DOHH2 (cell line): ENCODE data around the gene CCDC152.

Experiments used
- H3F3A ChIP-seq: fragments of 200-600 bp; sonication (generic), shearing (Covaris generic); 2 replicates; pipeline ENCODE4 v1.6.0; 2016; ENCODE audit warnings: antibody characterized with exemption, mild to moderate bottlenecking; ENCODE audit not compliant: control insufficient read depth, insufficient read depth
- H3K27ac ChIP-seq: fragments of 200-600 bp; sonication (generic); 2 replicates; pipeline ENCODE4 v1.5.1; 2014; ENCODE audit warnings: low read depth, mild to moderate bottlenecking, low read length, moderate library complexity
- H3K27me3 ChIP-seq: fragments of 200-600 bp; sonication (generic); 2 replicates; pipeline ENCODE4 v1.6.1; 2014; ENCODE audit warnings: mild to moderate bottlenecking, low read length, mixed read lengths; ENCODE audit not compliant: control insufficient read depth
- H3K36me3 ChIP-seq: fragments of 200-600 bp; sonication (generic); 2 replicates; pipeline ENCODE4 v1.6.1; 2014; ENCODE audit warnings: mild to moderate bottlenecking, low read length, moderate library complexity, mixed read lengths; ENCODE audit not compliant: control insufficient read depth
- H3K4me1 ChIP-seq: fragments of 200-600 bp; sonication (generic); 2 replicates; pipeline ENCODE4 v1.6.1; 2014; ENCODE audit warnings: mild to moderate bottlenecking, low read length, mixed read lengths; ENCODE audit not compliant: control insufficient read depth
- H3K4me2 ChIP-seq: fragments of 200-600 bp; sonication (generic); 2 replicates; pipeline ENCODE4 v1.6.0; 2014; ENCODE audit warnings: mild to moderate bottlenecking, low read length, moderate library complexity
- H3K4me3 ChIP-seq: fragments of 200-600 bp; sonication (generic); 2 replicates; pipeline ENCODE4 v1.5.1; 2014; ENCODE audit warnings: mild to moderate bottlenecking, low read length, mixed read lengths
- H3K79me2 ChIP-seq: fragments of 200-600 bp; sonication (generic); 2 replicates; pipeline ENCODE4 v1.6.1; 2014; ENCODE audit warnings: mild to moderate bottlenecking, low read length, mixed read lengths; ENCODE audit not compliant: control insufficient read depth
- H3K9me2 ChIP-seq: fragments of 200-600 bp; sonication (generic); replicated peaks from 2 replicates; pipeline ENCODE4 v1.6.1; 2014; ENCODE audit warnings: mild to moderate bottlenecking, low read length, mixed read lengths; ENCODE audit not compliant: control insufficient read depth
- H3K9me3 ChIP-seq: fragments of 200-600 bp; sonication (generic); 2 replicates; pipeline ENCODE4 v1.6.1; 2014; ENCODE audit warnings: antibody characterized with exemption, low read length, mixed read lengths; ENCODE audit not compliant: control insufficient read depth, insufficient read depth
- H4K20me1 ChIP-seq: fragments of 200-600 bp; sonication (generic); 2 replicates; pipeline ENCODE4 v1.6.0; 2014; ENCODE audit warnings: low read depth, mild to moderate bottlenecking, antibody characterized with exemption, low read length, moderate library complexity; ENCODE audit not compliant: control insufficient read depth, insufficient read depth
- EZH2phosphoT487 ChIP-seq: fragments of 200-600 bp; sonication (generic); IDR thresholded peaks from 2 replicates; pipeline ENCODE4 v1.6.1; 2017; ENCODE audit warnings: borderline replicate concordance, mild to moderate bottlenecking, antibody characterized with exemption, low read length, moderate library complexity, mixed read lengths
- TF ChIP-seq, protein P1 (sequence below): fragments of 200-600 bp; sonication (generic); IDR thresholded peaks from one replicate; pipeline ENCODE4 v1.5.1; 2014; ENCODE audit warnings: antibody characterized with exemption, mild to moderate bottlenecking, low read depth, low read length; ENCODE audit not compliant: poor library complexity, severe bottlenecking

The CCDC152 gene

DNA sequence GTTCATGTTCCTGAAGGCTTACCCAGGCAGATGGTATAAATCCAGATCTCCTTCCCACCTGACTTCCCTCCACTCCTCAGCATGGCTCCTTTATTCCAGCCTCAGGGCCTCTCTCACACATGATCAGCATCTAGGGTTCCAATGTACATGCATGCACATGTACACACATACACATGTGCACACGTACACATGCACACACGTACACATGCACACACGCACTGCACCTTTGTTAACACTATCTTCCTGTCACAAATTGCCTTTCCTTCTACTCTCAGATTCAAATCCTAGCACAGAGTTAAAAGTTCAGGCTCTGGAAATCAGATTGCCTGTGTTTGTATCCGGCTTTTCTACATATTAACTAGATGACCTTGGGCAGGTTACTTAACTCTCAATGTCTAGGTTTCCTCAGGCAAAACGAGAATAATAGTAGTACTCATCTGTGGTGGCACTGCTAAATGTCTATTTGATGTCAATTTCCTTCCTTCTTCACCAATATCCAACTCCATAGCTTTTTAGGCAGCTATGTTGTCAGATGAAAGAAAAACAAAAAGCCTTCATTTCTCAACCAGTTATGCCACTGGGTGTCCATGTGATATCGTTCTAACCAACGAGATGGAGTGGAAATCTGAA lies 67.8 kb downstream of the CCDC152 start:
- H3K36me3 ChIP-seq: no peaks in the 10 kb centered on the region
- H4K20me1 ChIP-seq: no peaks in the 10 kb centered on the region
- H3K4me1 ChIP-seq: no peaks in the 10 kb centered on the region
- H3F3A ChIP-seq: no peaks in the 10 kb centered on the region
- no peak overlapping the region for H3K4me3 ChIP-seq
- no peaks in the 10 kb centered on the region for H3K27me3 ChIP-seq
- no peaks in the 10 kb centered on the region for H3K9me3 ChIP-seq
- H3K9me2 ChIP-seq: no peaks in the 10 kb centered on the region
- no peak overlapping the region for H3K4me2 ChIP-seq
- no peaks in the 10 kb centered on the region for H3K79me2 ChIP-seq
- no peak for TF ChIP-seq EZH2phosphoT487
- TF ChIP-seq, protein P1, sequence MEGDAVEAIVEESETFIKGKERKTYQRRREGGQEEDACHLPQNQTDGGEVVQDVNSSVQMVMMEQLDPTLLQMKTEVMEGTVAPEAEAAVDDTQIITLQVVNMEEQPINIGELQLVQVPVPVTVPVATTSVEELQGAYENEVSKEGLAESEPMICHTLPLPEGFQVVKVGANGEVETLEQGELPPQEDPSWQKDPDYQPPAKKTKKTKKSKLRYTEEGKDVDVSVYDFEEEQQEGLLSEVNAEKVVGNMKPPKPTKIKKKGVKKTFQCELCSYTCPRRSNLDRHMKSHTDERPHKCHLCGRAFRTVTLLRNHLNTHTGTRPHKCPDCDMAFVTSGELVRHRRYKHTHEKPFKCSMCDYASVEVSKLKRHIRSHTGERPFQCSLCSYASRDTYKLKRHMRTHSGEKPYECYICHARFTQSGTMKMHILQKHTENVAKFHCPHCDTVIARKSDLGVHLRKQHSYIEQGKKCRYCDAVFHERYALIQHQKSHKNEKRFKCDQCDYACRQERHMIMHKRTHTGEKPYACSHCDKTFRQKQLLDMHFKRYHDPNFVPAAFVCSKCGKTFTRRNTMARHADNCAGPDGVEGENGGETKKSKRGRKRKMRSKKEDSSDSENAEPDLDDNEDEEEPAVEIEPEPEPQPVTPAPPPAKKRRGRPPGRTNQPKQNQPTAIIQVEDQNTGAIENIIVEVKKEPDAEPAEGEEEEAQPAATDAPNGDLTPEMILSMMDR: no peak
- no peak overlapping the region for H3K27ac ChIP-seq

DNA sequence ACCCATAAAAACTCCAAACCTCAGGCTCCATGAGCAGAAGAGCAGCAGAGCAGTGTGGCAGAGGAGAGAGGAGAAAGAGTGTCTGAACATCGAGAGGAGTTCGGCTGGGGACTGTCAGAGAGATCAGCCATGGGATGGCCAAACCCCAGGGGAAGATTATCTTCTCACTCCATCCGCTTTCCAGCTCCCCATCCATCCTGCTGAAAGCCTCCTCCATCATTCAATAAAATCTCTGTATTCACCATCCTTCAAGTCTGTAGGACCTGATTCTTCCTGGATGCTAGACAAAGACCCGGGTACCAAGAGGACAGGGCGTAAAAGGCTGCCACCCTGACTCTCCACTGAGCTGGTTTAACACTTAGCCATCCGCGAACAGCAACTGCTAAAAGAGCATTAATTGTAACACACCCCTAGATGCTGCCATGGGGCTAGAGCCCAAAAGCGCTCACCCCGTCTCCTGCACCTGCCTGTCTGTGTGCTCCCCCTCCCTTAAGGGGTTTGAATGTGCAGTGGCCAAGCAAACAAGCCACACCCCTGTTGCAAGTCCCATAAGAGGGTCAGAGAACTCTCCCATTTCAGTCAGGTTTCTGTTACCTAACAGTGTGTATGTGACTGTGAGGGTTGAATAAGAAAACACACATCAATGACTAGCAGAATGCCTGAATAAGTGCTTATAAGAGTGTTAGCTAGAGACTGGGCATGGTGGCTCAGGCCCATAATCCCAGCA lies 69.0 kb downstream of the CCDC152 start:
- Histone ChIP-seq H3F3A (no peaks in the 10 kb centered on the region), H3K36me3 (no peaks in the 10 kb centered on the region), H3K27me3 (no peaks in the 10 kb centered on the region), H3K4me3 (no peak overlapping the region), H3K9me3 (no peaks in the 10 kb centered on the region), H3K4me2 (no peak overlapping the region), H4K20me1 (no peaks in the 10 kb centered on the region), H3K4me1 (no peaks in the 10 kb centered on the region), H3K9me2 (no peaks in the 10 kb centered on the region), H3K27ac (no peak overlapping the region), H3K79me2 (no peaks in the 10 kb centered on the region)
- TF ChIP-seq EZH2phosphoT487: no peak
- TF ChIP-seq, protein P1: no peak

DNA sequence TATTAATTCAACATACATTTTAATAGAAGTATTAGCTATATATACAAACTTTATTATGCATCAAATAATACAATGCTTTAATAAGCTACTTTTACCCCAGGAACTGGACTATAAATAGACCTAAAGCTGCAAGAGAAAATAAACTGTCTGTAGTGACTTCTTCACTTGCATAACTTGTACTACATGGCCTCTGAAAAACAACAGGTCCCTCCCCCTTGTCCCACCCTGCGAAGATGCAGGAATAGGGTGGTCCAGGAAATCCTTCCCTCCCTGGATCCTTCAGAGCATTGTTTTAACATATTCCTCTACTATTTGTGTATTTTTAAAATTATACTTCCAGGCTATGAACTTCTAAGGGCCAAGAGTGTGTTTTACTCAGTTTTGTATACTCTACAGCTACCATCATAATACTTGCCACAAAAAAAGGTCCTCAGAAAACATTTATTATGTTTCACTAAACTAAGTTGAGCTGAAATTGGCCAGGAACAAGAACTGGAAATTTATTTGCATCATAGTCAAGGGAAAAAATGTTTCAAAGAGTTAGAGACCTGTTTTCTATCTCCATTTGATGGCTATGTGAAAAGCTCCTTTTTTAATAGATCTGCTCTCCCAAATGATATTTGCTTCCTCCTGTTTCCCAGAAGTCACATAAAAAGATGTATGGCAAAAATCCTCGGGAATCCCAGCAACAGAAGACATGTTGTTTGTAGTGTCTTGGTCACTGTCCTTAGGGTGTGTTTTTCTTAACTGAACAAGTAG lies 70.3 kb downstream of the CCDC152 start:
- no peaks in the 10 kb centered on the region for H3K27me3 ChIP-seq
- no peaks in the 10 kb centered on the region for H3F3A ChIP-seq
- no peaks in the 10 kb centered on the region for H3K36me3 ChIP-seq
- H4K20me1 ChIP-seq: no peaks in the 10 kb centered on the region
- no peak overlapping the region for H3K4me2 ChIP-seq
- TF ChIP-seq, protein P1: no peak
- no peak for TF ChIP-seq EZH2phosphoT487
- H3K79me2 ChIP-seq: no peaks in the 10 kb centered on the region
- H3K9me3 ChIP-seq: no peaks in the 10 kb centered on the region
- H3K4me3 ChIP-seq: no peak overlapping the region
- no peaks in the 10 kb centered on the region for H3K9me2 ChIP-seq
- H3K4me1 ChIP-seq: no peaks in the 10 kb centered on the region
- no peak overlapping the region for H3K27ac ChIP-seq
